Stimulated activated CD8-positive, alpha-beta memory T cell treated with anti-CD3 and anti-CD28 coated beads, Interleukin-2, amount 100 ng/mL, for 1 hour (primary cell): Measurements from ENCODE around the gene NEXMIF.
"Not testable (repeated sequence)": the region's sequence is repeated elsewhere in the genome, so short reads cannot be mapped to it uniquely, and the experiment has no call there.

Experiments used
- DNase-seq, 2 donors: peaks; one replicate each; pipeline ENCODE4 v3.0.0-alpha.2; 2020; ENCODE audit warnings: low read depth in 2 of 2

The NEXMIF gene

DNA sequence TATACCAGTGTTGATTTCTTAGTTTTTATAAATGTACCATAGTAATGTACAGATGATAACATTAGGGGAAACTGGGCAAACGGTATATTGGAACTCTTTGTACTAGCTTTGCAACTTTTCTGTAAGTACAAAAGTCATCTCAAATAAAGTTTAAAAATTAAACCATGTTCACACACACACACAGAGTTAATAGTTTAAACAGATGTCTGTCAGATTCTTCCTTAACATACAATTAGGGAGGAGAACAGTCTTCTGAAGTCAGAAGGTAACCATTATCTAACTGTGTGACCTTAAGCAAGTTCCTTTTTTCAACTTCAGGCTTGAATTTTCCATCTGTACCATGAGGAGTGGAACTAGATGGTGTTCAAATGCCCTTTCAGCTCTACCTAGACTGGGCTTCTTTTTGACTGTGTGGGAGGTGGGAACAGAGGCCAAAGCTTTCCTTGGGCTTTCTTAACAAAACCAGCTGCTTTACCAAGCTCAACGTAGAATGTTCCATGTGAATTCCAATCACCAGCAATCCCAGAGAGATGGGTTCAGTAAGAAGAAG, 127.8 kb downstream of the NEXMIF start:
- no peak for DNase-seq

DNA sequence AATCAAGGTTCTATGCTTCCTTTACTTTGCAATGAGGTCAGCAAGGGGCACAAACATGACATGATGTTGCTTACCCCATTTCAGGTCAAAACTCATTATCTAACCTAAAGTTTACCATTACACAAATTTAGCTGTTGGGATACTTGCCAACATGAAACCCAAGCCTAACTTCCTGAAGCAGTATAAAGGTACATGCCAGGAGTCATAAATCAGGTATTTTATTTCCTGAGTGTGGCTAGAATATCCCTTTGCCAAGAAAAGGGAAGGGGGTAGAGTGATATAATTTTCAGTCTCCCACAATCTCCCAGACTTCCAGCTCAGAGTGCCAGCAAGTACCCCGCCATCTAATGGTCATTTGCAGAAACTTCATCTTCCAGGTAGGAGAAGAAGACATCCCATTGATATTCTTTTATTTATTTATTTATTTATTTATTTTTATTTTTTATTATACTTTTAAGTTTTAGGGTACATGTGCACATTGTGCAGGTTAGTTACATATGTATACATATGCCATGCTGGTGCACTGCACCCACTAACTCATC, 136.6 kb downstream of the NEXMIF start:
- no peak for DNase-seq

DNA sequence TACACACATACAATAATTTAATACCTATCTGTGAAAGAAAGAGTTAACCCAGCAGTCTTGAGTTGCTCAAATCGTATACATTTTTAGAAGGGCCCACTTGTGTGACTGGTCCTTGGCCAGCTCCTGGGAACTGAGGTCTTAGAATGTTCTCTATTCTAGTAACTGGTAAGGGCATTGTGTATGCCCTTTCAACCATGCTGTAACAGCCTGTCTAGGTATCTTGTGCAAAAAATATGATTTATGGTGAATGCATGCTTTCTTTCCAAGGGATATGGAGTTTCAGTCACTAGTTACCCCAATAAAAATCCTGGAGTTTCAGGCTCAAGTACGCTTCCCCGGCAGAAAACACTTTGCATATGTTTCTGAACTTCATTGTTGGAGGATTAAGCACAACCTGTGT, 140.6 kb downstream of the NEXMIF start:
- no peak for DNase-seq

DNA sequence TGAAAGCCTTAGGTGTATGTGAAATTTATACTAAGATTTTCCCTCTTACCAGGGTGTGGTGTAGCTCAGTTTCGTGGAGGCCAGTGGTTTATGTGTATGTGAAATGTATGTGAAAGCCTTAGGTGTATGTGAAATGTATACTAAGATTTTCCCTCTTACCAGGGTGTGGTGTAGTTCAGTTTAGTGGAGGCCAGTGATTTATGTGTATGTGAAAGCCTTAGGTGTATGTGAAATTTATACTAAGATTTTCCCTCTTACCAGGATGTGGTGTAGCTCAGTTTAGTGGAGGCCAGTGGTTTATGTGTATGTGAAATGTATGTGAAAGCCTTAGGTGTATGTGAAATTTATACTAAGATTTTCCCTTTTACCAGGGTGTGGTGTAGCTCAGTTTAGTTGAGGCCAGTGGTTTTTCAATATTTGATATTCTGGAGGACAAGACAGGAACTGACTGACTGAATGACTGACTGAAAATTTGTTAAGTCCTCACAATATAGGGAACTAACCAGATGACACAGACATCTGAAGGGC, 143.7 kb downstream of the NEXMIF start:
- DNase-seq = no peak

DNA sequence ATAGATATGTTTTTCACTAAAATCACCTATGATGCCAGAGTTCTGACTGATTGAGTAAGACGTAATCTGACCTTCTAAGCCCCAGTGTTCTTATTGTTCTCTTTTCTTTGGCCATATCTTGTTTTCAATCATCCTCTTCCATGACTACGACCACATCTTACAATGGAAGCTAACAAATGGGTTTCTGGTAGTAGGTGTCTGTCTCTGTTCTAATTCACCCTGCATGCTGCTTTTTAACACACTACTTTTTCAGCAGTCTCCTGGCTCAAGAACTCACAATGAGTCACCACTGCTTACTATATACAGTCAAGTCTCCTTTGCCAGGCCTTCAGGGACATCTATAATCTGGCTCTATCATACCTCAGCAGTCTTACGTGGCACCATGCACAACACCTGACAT, 146.1 kb downstream of the NEXMIF start:
- DNase-seq = no peak

DNA sequence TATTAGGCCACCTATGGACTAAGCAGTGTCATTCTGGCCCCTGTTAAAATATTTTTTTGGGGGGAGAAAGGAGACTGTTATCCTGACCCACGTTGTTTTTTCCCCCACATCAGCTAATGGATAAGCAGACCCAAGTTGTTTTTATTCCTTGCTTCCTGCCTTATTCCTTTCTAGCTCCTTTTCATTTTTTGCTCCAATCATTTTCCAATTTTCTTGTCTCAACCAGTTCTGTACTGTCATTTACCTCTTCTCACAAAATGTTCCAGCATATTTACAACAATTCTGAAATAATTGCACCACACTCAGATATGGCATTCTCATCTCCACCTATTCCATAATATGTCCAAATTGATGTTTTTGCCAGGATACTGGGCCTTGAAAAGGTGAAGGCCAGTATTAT, 150.3 kb downstream of the NEXMIF start:
- no peak for DNase-seq

DNA sequence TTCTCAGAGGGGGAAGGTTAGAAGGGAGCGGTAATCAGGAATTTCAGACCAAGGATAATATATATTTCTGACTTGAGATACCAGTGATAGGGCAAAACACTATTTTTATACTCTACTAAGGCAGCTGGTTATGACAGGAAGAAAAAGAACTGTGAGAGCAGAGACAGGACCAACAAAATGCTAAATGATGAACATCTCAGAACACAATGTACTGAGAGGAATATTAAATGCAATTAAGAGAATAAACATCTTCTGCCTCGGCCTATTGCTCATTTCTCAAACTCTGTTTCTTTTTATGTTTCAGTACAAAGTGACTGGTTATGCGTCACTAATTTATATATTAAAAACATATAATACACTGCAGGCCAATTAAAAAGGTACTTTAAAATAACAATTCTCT, 188.8 kb downstream of the NEXMIF start:
- no peak for DNase-seq

DNA sequence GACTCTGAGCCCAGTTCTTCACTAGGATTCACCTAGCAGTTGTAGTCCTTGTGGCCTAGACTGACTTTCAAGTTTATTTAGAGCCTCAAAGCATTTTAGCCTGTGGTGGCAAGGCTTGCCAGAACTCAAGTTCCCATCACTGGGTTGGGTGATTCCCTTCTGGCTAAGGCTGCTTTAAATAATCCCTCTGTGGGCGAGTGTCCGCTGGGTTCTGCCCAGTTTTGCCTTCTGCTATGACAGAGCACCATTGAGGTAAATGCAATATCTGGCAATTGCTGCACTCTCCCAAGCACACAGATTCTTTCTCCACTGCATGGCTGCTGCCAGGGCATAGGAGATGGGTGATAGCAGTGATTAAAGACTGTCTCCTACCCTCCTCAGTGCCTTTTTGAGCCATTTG, 220.0 kb downstream of the NEXMIF start:
- no peak for DNase-seq

DNA sequence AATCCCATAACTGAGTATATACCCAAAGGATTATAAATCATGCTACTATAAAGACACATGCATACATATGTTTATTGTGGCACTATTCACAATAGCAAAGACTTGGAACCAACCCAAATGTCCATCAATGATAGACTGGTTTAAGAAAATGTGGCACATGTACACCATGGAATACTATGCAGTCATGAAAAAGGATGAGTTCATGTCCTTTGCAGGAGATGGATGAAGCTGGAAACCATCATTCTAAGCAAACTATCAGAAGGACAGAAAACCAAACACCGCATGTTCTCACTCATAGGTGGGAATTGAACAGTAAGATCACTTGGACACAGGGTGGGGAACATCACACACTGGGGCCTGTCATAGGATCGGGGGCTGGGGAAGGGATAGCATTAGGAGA, 223.9 kb downstream of the NEXMIF start:
- not testable (repeated sequence) for DNase-seq

DNA sequence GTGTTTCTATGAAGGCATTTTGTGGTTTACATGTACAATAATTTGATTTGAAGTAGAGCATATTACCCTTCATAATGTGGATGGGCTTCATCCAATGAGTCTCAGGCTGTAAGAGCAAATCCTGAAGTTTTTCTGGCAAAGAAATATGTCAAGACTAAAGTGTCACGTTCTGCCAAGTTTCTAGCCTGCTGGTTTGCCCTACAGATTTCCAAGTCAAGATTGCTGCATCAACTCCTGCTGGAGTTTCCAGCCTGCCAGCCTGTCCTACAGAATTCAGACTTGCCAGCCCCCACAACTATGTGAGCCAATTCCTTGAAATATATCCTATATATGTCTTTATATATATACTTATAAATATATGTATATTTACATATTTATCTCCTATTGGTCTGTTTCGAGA, 240.8 kb downstream of the NEXMIF start:
- no peak for DNase-seq
